Esophagus muscularis mucosa (tissue), 4 donors: ENCODE data around the gene MAP3K20. TPM values are rescaled to one million over a fixed set of nuclear protein-coding genes. Genes with fewer than 3 reads are reported as not detected.

ENCODE experiments used
- DNase-seq: peaks from one replicate; pipeline ENCODE4 v3.0.0-alpha.2; 2017; ENCODE audit errors: extremely low spot score
- H3K27ac ChIP-seq, 4 donors: fragments of 200-600 bp; sonication (generic); replicated peaks in 1 of 4; 1 replicate in 3 of 4; 2 replicates in 1 of 4; pipeline ENCODE4 v1.5.1; 2016 to 2019; ENCODE audit warnings: mild to moderate bottlenecking in 1 of 4
- H3K27me3 ChIP-seq, 4 donors: fragments of 200-600 bp; sonication (generic); one replicate each; pipeline versions ENCODE4 v1.5.1 to v1.6.0; 2016 to 2019
- H3K36me3 ChIP-seq, 4 donors: fragments of 200-600 bp; sonication (generic); one replicate each; pipeline ENCODE4 v1.5.1; 2016 to 2019
- H3K4me1 ChIP-seq, 4 donors: fragments of 200-600 bp; sonication (generic); one replicate each; pipeline ENCODE4 v1.5.1; 2016 to 2019
- H3K4me3 ChIP-seq, 4 donors: fragments of 200-600 bp; sonication (generic); 1 replicate in 2 of 4; 2 replicates in 2 of 4; pipeline ENCODE4 v1.5.1; 2016 to 2019; ENCODE audit warnings: mild to moderate bottlenecking in 4 of 4, moderate library complexity in 1 of 4
- H3K9me3 ChIP-seq, 4 donors: fragments of 200-600 bp; sonication (generic); 1 replicate in 3 of 4; 2 replicates in 1 of 4; pipeline ENCODE4 v1.5.1; 2016 to 2019
- EP300 ChIP-seq: sonication (generic); formaldehyde crosslinking; IDR thresholded peaks from one replicate; pipeline ENCODE4 v1.6.1; 2017; ENCODE audit warnings: antibody characterized with exemption
- POLR2A ChIP-seq: fragments of 450-650 bp; IDR thresholded peaks from one replicate; pipeline ENCODE4 v1.6.1; 2017; ENCODE audit warnings: antibody characterized with exemption, moderate library complexity, mild to moderate bottlenecking, low read depth
- POLR2AphosphoS5 ChIP-seq, 2 donors: sonication (generic); formaldehyde crosslinking; IDR thresholded peaks; one replicate each; pipeline ENCODE4 v1.6.1; 2017; ENCODE audit warnings: antibody characterized with exemption in 2 of 2
- WGBS: methylation state at CpG from one replicate; pipeline ENCODE4 v1.1.5; 2018; 5-methylcytosine and 5-hydroxymethylcytosine counted together
- intact Hi-C: fragments of 100-400 bp; cut with DNase I; formaldehyde crosslinking; loops from one replicate; pipeline ENCODE4 v1.15.1; 2023
- total RNA-seq, 4 donors: library from RNA; depleted of rRNA; stranded (reverse); fragments of >200 nt; gene quantifications; one replicate each; pipeline versions ENCODE4 v1.1.0 to v1.2.1, GENCODE V29; 2016
- TF ChIP-seq, protein P1 (sequence below), 3 experiments: fragments of 200-600 bp in 2 of 3; fragments of 450-650 bp in 1 of 3; sonication (generic) in 2 of 3; IDR thresholded peaks; one replicate each; pipeline ENCODE4 v1.5.1; 2017 to 2019; ENCODE audit warnings: antibody characterized with exemption in 3 of 3, mild to moderate bottlenecking in 2 of 3, moderate library complexity in 1 of 3

The MAP3K20 gene
- total RNA-seq, 4 donors from 2014 or later, result 238 to 335 (median 267) TPM

GRCh38 chr2:173150963-173151362 is 75.3 kb downstream of the MAP3K20 start:
- H3K9me3 ChIP-seq, result no peaks in the 10 kb centered on the region
- H3K27me3 ChIP-seq, result no peaks in the 10 kb centered on the region
- H3K4me3 ChIP-seq, result no peak overlapping the region
- peaks cover 41 to 68% (median 62%) of the 10 kb centered on the region in 4 donors for H3K4me1 ChIP-seq
- H3K27ac ChIP-seq, result peak overlapping the region in 1 of 4 donors; percentile 7
- no peaks in the 10 kb centered on the region for H3K36me3 ChIP-seq
- intact Hi-C loops, result no loop called here
- no peak for DNase-seq
- TF ChIP-seq POLR2AphosphoS5 (IDR thresholded peaks at IDR 0.05) (no peak), POLR2A (no peak), EP300 (no peak)
- TF ChIP-seq, protein P1, sequence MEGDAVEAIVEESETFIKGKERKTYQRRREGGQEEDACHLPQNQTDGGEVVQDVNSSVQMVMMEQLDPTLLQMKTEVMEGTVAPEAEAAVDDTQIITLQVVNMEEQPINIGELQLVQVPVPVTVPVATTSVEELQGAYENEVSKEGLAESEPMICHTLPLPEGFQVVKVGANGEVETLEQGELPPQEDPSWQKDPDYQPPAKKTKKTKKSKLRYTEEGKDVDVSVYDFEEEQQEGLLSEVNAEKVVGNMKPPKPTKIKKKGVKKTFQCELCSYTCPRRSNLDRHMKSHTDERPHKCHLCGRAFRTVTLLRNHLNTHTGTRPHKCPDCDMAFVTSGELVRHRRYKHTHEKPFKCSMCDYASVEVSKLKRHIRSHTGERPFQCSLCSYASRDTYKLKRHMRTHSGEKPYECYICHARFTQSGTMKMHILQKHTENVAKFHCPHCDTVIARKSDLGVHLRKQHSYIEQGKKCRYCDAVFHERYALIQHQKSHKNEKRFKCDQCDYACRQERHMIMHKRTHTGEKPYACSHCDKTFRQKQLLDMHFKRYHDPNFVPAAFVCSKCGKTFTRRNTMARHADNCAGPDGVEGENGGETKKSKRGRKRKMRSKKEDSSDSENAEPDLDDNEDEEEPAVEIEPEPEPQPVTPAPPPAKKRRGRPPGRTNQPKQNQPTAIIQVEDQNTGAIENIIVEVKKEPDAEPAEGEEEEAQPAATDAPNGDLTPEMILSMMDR (IDR thresholded peaks at IDR 0.05), result no peak

GRCh38 chr2:173151671-173152401 is 76.2 kb downstream of the MAP3K20 start:
- H3K27ac ChIP-seq, result no peak overlapping the region
- H3K4me1 ChIP-seq, result peaks cover 41 to 68% (median 62%) of the 10 kb centered on the region in 4 donors
- H3K4me3 ChIP-seq, result no peak overlapping the region
- 41% methylated on average over 3 of the region's 3 CpGs for WGBS
- H3K36me3 ChIP-seq, result no peaks in the 10 kb centered on the region
- no peaks in the 10 kb centered on the region for H3K9me3 ChIP-seq
- TF ChIP-seq EP300, result no peak
- TF ChIP-seq POLR2AphosphoS5 (IDR thresholded peaks at IDR 0.05), result no peak
- TF ChIP-seq, protein P1 (IDR thresholded peaks at IDR 0.05), result no peak
- TF ChIP-seq POLR2A, result no peak
- DNase-seq, result no peak
- intact Hi-C loops, result no loop called here
- H3K27me3 ChIP-seq, result no peaks in the 10 kb centered on the region

DNA sequence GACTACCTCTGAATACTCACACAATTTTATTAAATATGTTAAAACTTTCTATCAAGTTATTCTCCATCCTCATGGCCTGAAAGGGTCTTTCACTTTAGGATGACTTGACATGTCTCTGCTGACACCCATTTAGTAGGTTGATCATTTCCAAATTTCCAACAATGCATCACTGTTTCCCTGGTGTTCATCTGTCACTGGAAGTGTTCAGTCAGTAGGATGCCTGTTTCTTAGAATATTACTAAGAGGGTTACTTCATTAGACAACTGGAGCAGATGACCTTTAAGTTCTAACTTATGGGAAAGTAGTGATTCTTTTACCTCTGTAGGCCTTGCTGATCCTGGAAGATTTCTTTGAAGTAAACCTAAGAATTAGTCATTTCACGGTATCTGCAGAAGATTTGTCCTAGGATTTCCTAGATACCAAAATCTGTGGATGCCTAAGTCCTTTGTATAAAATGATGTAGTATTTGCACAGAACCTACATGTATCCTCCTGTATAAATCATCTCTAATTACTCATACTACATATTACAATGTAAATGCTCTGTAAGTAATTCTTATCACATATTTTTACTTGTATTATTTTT is 77.7 kb downstream of the MAP3K20 start:
- Histone ChIP-seq H3K4me3 (no peak overlapping the region), H3K4me1 (peaks cover 42 to 67% (median 62%) of the 10 kb centered on the region in 4 donors), H3K27ac (no peak overlapping the region), H3K9me3 (no peaks in the 10 kb centered on the region), H3K27me3 (no peaks in the 10 kb centered on the region), H3K36me3 (no peaks in the 10 kb centered on the region)
- no peak for DNase-seq
- WGBS, result 76% methylated on average over 1 of the region's 1 CpG
- TF ChIP-seq POLR2AphosphoS5 (IDR thresholded peaks at IDR 0.05), result no peak
- TF ChIP-seq, protein P1 (IDR thresholded peaks at IDR 0.05), result no peak
- no peak for TF ChIP-seq EP300
- TF ChIP-seq POLR2A, result no peak
- intact Hi-C loops, result no loop called here

DNA sequence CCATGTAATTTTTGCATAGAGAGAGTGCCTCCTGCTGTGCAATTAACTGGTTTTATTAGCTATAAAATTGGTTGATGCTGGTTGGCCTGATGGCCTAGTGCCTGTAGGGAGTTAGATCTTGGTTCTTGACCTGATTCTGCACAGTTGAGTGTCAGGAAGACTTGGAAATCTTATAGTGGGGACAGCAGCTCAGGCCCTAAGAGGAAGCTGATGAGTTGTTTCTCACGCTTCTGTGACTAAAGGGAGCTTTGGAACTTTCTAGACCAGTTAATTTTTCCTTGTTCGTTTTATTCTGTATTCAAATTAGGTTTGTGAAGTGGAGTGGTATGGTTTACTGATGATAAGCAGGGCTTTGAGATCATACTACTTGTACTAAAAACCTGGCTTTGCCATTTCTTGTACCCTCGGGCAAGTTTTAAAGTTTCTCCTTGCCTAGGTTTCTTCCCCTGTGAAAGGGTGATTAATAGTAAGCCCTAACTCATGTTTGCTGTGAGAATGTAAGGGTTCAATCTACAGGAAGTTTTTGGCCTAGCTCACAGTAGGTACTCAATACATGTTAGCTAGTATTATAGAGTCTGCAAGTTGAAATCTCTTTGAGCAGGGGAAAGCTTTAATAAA is 82.1 kb downstream of the MAP3K20 start:
- H3K9me3 ChIP-seq, result no peaks in the 10 kb centered on the region
- H3K27me3 ChIP-seq, result no peaks in the 10 kb centered on the region
- TF ChIP-seq, protein P1 (IDR thresholded peaks at IDR 0.05), result no peak
- TF ChIP-seq EP300 (no peak), POLR2A (no peak), POLR2AphosphoS5 (IDR thresholded peaks at IDR 0.05) (no peak)
- intact Hi-C loops, result no loop called here
- no peak for DNase-seq
- peak overlapping the region in 3 of 4 donors; percentile 18 to 77 (median 73) for H3K27ac ChIP-seq
- no peak overlapping the region for H3K4me3 ChIP-seq
- H3K36me3 ChIP-seq, result no peaks in the 10 kb centered on the region
- 84% methylated on average over 3 of the region's 3 CpGs for WGBS
- peaks cover 40 to 52% (median 44%) of the 10 kb centered on the region in 4 donors for H3K4me1 ChIP-seq
